DMS79 treated with DMSO at 0.1 percent for 48 hours (cell line): ENCODE data around the gene MIS12.

ENCODE experiments used
- DNase-seq: peaks from one replicate; lab custom pipeline; 2025; lab: John Stamatoyannopoulos, UW

MIS12 gene

GRCh38 chr17:5535436-5535835 lies 49.1 kb downstream of the MIS12 start:
- no peak for DNase-seq

DNA sequence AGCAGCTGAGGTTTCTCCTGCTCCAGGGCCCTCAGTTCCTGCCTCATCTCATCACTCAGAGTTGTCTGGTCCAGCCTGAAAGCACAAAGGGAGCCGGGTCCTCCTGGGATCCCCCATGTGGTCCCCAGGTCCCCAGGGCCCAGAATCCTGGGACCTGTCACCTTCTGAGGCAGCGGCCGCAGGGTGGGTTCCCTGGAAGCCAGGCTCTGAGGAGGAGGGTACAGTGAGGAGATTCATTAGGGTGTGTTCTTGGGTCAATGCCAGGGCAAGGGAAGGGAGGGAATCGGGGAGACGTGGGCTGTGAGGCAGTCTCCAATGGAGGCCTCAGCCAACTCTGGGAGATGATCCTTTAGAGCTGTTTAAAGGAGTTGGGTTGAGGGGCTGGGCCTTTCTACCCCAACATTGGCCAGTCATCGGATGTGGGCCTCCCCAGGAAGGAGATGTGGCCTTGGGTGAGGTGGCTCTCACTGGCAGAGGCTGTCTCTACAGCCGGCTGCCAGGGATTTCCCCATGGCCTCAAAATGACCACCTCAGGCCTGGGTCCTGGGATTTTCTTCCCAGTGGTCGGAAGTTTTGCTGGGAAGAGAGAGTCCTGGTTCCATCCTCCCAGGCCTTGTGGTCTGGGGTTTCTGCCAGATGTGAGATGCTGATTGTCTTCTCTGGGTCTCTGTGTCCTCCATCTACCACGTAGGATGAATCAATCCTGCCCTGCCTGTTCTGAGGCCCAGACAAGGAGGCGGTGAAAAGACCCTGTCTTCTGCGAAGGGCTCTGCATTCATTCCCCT lies 50.7 kb downstream of the MIS12 start:
- no peak for DNase-seq

DNA sequence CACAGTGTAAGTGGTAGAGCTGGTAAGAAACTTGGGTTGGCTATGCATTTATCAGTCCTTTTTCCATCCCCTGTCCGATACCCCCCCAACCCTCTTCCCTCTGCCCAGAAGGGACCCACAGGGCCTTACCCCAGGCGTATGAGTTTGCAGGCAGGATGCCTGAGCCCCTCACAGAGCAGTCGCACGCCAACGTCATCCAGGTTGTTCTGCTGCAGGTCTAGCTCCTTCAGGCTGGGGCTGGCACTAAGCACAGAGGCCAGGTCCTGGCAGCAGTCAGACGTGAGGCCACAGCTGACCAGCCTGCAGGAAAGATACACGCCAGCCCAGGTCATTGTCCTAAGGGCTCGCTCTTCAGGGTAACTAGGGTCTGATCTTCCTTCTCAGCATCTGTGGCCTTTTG lies 52.9 kb downstream of the MIS12 start:
- DNase-seq, result no peak

DNA sequence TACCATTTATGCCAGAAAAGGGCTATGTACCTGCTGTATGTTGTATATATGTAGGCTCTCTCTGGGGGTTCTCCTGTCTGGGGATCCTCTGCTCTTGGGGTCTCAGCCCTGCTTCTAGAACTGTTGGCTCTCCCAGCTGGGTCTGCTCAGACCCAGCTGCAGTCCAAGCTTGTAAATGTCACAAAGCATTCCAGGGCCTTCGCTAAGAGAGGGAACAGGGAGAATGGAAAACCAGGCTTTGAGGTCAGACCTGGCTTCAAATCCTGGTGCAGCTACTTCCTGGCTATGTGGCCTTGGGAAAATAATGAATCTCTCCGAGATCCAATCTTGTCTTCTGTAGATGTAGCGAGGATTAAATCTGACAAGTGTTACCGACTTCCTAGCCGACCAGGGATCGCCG lies 54.0 kb downstream of the MIS12 start:
- DNase-seq, result no peak
